Activated T-cell treated with anti-CD3 and anti-CD28 coated beads, Interleukin-2, amount 50 U/mL, for 1 hour (primary cell): ENCODE results near the gene DNAJC17.

Source experiments
- DNase-seq: peaks from one replicate; pipeline ENCODE4 v3.0.0-alpha.2; 2020

The DNAJC17 gene

GRCh38 chr15:40787991-40788390 is 19.3 kb downstream of the DNAJC17 start:
- DNase-seq = no peak

GRCh38 chr15:40787344-40787841 is 19.9 kb downstream of the DNAJC17 start:
- DNase-seq = peak; percentile 50

DNA sequence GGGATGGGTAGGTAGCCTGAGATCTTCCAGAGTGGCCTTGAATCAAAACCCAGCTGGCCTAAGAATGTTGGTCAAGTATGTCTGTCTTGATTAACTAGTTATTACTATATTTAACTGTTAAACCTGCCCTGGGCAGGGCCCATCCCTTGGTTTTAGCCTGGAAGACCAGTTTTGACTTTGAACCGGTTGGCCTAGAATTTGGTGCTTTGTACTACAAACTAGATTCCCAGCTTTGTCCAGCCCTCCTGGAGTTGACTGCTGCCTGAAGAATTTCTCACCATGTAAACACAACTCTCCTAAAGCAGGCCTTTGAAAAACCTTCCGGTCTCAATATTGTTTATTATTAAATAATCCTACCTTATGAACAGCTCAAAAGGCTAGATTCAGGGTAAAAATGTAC is 21.5 kb downstream of the DNAJC17 start:
- no peak for DNase-seq

- no peak for DNase-seq
These were observed 22.1 kb downstream of the DNAJC17 start for GRCh38 chr15:40785164-40785563.

GRCh38 chr15:40782609-40783227 is 24.6 kb downstream of the DNAJC17 start:
- peak; percentile 84 for DNase-seq

GRCh38 chr15:40776537-40777141 is 30.6 kb downstream of the DNAJC17 start:
- DNase-seq = no peak

GRCh38 chr15:40775740-40776536 is 31.3 kb downstream of the DNAJC17 start:
- DNase-seq = no peak

GRCh38 chr15:40775007-40775406 is 32.3 kb downstream of the DNAJC17 start:
- no peak for DNase-seq

- DNase-seq = no peak
These were observed 33.4 kb downstream of the DNAJC17 start for GRCh38 chr15:40773902-40774301.

DNA sequence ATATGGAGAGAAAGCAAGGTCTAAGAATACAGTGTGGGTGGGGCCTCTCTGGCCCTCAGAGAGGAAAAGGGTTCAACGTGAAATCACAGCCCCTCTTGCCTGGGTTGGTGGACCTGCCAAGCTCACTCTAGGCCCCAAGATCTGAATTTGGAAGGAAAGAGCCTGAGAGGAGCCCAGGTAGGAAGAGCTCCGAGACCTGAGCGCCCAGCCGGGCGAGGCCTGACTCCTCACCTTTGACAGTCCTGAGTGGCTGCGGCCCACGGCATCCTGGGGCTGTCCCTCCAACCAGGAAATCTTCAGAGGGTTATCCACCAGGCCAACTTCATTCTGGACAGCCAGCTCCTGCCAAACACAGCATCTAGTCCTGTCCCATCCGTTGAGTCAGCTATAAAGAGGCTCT is 33.8 kb downstream of the DNAJC17 start:
- DNase-seq = no peak

GRCh38 chr15:40772014-40772413 is 35.3 kb downstream of the DNAJC17 start:
- DNase-seq = no peak

- no peak for DNase-seq
These were observed 36.0 kb downstream of the DNAJC17 start for GRCh38 chr15:40771242-40771641.

GRCh38 chr15:40770147-40770721 is 37.0 kb downstream of the DNAJC17 start:
- DNase-seq = no peak

GRCh38 chr15:40769274-40770146 is 37.8 kb downstream of the DNAJC17 start, which contains the start of gene C15orf62:
Gene C15orf62, plus strand, starts transcription at chr15:40769980. Its CDS starts 516 bp downstream, at chr15:40770496.
- peak; percentile 72 for DNase-seq

- DNase-seq = no peak
These were observed 38.6 kb downstream of the DNAJC17 start for GRCh38 chr15:40768521-40769273.

GRCh38 chr15:40767838-40768500 is 39.3 kb downstream of the DNAJC17 start:
- DNase-seq = no peak

DNA sequence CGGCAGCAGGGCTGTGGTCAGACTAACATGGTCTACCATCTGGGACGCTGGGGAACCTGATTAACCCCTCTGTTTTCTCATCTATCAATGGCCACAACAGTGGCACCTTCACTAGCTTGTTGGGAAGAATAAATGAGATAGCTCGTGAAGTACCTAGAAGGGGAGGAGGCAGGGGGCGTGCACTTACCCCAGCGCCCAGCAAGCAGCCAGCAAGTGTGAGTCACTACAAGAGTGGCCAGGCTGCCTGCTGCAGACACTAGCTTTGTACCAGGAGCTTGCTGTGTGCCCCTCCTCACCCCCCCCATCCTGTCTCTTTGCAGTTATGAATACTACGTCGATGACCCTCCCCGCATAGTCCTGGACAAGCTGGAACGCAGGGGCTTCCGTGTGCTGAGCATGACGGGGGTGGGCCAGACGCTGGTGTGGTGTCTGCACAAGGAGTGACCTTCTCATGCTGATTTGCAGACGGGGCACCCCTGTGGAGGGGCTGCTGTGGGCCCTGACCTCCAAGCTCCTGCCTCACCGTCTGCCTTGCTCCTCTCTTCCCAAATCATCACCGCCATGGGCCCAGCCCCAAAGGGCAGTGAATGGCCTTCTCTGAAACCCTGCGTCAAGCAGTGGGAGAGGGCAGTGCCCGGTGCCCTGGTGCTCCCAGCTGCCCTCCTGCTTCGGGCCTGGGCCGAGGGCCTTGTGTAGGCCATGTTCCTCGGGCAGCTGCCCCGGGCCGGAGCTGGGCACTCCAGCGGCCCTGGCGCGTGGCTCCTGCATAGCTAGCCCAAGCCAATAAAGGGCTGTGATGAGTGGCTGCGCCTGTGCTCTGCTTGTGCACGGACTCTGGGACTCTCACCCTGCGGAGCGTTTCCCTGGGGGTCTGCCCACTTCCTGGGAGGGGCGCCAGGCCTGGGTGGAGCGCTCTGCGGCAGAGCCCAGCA is 40.1 kb downstream of the DNAJC17 start:
- no peak for DNase-seq

DNA sequence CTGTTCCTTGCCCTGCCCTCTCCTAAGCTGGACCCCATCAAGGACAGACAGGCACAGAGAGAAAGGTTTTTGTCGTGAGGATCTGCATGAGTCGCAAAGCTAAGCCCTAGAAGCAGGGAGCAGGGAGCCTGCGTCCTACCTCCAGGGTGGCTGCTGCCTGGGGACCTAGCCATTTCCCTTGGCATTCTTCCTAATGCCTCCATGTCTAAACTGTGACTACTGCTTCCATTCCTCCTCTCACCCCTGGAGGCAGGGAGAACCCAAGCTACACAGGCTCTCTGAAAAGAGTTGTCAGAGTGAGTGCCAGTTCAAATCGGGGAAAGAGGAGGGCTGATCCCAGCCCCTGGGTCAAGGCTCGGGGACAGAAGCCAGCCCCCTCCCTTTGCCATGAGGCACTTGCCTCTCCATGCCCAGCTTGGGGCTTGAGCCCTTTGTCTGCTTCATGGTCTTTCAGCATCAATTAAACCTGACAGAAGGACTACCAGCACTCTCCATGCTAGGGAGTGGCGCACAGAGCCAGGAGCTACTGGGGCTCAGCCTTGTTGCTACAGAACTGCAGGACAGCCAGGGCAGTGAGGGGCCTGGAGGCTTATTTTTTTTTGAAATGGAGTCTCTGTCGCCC is 41.0 kb downstream of the DNAJC17 start:
- DNase-seq = no peak

DNA sequence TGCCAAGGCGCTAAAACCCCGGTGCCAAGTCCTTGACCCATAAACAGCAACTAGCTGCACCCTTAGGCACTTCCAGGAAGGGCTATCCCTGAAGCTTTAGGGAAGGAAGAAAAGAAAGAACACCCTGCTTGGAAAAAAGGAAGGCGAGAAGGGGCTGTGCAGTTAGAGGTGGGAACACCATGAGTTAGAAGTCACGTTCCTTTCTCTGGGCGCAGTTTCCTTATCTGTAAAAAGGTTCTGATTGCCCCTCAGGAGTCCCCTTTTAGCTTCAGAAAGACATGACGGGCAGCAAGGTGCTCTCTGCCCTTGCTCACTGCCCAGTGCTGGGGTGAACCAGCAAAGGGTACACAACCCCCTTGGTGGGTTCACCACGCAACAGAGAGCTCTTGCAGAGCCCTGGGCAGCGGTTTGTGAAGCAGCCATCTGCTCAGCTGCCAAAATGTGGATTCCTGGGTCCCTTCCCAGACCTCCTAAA is 42.6 kb downstream of the DNAJC17 start:
- no peak for DNase-seq
